Retina (tissue), 1 donor: ENCODE data around the gene OLFM4.
"Not testable (repeated sequence)": the region's sequence is repeated elsewhere in the genome, so short reads cannot be mapped to it uniquely, and the experiment has no call there.

Experiments
- DNase-seq: peaks from one replicate; pipeline ENCODE4 v3.0.0-alpha.2; 2016

OLFM4 gene, protein sequence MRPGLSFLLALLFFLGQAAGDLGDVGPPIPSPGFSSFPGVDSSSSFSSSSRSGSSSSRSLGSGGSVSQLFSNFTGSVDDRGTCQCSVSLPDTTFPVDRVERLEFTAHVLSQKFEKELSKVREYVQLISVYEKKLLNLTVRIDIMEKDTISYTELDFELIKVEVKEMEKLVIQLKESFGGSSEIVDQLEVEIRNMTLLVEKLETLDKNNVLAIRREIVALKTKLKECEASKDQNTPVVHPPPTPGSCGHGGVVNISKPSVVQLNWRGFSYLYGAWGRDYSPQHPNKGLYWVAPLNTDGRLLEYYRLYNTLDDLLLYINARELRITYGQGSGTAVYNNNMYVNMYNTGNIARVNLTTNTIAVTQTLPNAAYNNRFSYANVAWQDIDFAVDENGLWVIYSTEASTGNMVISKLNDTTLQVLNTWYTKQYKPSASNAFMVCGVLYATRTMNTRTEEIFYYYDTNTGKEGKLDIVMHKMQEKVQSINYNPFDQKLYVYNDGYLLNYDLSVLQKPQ

DNA sequence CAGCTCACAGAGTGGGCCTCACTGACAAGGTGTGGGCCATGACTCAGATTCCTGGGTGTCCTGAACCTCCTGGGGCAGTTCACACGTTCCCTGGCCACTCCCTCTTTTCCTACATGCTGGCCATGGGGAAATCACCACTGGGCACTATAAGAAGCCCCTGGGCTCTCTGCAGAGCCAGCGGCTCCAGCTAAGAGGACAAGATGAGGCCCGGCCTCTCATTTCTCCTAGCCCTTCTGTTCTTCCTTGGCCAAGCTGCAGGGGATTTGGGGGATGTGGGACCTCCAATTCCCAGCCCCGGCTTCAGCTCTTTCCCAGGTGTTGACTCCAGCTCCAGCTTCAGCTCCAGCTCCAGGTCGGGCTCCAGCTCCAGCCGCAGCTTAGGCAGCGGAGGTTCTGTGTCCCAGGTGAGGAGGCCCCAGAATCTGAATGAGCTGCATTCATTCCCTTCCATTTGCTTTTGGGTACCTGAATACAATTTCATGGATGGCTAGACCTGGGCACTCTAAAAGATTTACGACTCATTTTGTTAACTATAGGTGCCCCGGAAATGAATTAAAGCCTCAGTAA lies at the start of gene OLFM4:
Gene OLFM4 (plus strand): TSS at position 177 of the 567 bp plus-strand sequence. CDS start 24 bp downstream, at position 201.
- DNase-seq: no peak

- no peak for DNase-seq
Observed at GRCh38 chr13:52978989-52979388, 49.6 kb upstream of the OLFM4 start.

GRCh38 chr13:52980695-52981094 lies 47.9 kb upstream of the OLFM4 start:
- DNase-seq: no peak

DNA sequence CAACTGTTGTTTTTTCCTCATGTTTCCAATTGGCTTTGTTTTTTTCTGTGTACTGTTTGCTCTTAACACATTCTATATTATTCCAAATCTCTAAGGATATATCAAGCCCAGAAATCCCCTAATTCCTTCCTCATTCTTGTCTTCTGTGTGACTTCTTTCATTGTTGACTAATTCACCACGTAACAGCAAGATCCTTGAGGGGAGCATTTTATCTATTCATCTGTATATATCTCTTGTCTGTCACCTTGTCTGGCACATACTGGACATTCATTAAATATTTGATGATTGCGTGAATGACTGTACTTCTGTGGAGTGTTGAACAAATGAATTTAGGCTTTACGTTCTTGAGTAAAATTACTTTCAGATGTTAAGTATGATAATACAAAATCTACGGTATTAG lies 44.8 kb upstream of the OLFM4 start:
- no peak for DNase-seq

DNA sequence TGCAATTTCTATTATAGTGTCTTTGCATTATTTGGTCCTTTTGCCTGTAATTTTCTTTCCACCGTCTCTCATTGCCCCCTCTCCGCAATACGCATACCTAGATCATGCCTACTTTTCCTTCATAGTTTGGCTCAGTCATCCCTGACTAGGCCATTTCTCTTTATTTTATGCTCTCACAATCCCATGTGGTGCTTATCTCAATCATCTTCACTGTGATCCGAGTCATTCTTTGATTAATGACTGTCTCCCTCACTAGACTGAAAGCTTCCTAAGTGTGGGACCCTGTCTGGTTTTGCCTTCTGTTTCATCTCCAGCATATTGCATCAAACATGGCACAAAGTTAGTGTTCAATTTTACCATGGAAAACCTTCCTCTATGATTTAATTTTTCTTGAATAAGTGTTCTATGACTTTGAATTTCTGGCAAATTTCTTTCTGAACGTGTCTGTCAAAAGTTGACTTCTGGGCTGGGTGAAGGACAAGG lies 43.7 kb upstream of the OLFM4 start:
- no peak for DNase-seq

DNA sequence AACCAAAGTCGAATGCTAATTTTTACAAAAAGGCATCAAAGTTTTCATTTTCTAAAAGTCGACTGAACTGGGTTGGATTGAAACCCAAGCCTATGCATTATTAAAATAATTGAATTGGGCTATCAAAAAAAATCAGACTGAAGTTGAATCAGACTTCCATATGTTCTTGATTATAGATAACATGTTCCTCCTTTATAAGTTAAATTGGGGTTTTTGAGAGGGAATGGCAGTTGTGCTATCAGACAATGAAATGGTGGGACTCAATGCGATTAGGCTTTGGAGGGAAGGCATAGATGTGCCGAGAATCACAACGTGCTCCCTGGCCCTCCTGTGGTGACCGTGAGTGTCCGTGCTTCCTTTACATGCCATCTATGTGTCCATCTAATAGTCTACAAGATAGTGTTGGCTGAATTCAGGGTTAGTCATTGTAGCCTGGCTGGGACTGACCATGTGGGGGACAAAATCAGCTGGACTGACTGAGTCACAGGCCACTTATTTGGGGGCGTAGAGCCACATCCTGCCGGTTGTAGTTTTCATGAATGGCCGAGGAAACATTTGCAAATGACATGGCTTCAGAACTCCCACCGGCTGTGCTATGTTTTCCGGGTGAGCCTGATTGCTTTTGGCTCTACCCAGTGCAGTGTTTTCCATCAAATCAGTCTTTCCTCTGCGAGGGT lies 37.1 kb upstream of the OLFM4 start:
- no peak for DNase-seq

- no peak for DNase-seq
Observed at GRCh38 chr13:52992110-52992509, 36.5 kb upstream of the OLFM4 start.

DNA sequence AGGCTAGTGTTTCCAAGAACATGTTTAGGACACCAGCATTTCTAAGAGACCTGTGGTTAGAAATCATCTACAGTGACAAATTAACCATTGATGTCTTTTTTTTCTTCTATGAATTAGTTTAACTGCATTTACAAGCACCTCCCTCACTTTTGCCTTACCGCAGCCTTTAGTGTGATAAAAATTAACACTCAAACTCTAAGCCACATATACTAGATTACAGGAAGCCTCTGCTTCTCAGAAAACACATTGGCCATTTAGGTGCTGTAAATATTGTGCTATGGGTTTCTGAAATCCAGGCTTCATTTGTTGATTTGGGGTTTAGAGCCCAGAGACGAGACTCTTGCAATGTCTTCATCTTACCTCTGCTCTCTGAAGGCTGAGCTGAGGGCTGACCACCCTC lies 34.6 kb upstream of the OLFM4 start:
- no peak for DNase-seq

DNA sequence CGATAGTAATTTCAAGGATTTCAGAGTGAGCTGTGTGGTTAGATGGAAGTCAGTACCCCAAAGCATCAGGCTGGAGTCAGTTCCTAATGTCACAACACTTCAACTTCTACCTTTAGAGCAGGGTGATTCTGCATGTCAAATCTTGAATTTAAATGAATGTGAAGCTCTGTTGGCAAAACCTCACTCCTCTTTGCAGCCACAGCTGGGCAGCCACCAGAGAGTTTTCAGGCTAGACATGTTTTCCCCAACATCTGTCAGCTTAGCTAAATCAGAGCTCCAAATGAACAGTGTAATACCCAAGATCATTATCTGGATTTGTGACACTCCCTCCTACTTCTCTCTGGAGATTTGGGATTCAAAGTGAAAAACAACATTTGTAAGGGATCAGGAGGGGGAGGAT lies 33.7 kb upstream of the OLFM4 start:
- DNase-seq: peak; percentile 48

GRCh38 chr13:52995946-52996345 lies 32.7 kb upstream of the OLFM4 start:
- DNase-seq: no peak

DNA sequence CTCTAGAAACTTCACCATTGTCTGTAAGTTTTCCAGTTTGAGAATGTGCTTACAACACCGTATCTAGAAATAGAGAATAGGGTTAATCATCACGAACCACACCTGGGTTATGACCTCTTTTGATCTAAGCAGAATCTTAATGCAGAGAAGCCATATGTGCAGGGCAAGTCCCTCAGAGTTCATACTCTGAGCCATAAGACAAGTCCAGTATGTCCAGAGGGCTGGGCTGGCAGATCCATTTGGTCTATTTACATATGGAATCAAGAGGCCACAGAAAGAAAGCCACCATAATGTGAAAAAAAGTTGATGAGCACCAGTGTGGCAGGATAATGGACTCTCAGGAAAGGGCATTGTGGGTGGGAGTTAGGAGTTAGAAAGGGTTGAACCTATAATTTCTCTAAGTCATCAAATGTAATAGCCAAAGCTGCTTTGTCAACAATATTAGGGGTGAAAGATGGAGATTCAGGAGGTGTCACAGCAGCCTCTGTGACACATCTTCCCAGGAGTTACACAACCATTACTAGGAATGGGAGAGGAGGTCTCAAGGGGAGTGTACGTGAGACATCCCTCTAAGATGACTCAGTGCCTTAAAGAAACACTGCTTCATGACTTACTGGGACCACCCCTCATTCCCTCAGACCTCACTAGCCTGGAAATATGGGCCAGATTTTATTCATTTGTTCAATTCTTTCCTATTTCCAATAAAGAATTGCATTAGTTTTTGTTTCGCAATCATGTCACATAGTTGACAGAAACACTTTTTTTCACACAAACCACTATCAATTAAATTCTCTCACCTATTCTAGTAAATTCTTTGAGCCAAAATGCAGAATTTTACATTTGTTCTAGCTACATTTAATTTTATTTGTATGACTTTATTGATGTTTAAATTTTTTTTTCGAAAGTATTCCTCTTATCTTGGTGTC lies 30.4 kb upstream of the OLFM4 start:
- no peak for DNase-seq

- DNase-seq: no peak
Observed at GRCh38 chr13:52999093-52999696, 29.4 kb upstream of the OLFM4 start.

- DNase-seq: no peak
Observed at GRCh38 chr13:53001444-53002225, 27.0 kb upstream of the OLFM4 start.

DNA sequence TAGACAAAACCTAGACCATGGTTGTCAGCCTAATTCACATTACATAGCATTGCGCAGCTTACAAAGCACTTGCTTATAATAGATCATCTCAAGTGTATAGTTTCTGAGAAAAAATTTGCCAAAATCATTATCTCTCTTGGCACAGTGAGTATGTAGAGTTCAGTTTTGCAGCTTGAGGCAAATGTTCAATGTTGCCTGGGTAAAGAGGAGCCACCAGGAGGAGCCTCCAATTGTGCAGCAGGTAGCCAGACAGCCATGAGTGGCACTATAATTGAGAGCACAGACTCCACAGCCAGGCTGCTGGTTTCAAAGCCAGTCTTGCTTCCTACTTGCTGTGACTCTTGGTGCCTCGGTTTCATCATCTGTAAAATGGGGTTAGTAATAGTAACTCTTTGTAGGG lies 24.0 kb upstream of the OLFM4 start:
- DNase-seq: no peak

DNA sequence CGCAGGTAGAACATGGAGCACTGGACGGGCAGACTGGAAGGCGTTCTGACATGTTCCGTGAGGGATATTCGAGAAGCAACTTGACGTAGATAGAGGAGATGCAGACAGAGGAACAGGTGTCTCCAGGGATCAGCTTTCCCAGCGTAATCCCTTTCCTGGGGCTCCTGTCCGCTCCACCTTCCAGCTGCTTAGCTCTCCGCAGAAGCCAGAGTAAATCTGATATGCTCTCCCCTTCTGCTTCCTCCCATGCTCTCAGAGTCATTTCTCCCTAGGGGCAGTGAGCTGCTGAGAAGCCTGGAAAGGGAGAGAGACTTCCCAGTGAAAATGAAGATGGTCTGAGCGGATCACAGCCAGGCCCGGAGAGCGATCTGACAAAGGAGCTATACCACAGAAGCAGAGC lies 23.0 kb upstream of the OLFM4 start:
- DNase-seq: peak; percentile 33

DNA sequence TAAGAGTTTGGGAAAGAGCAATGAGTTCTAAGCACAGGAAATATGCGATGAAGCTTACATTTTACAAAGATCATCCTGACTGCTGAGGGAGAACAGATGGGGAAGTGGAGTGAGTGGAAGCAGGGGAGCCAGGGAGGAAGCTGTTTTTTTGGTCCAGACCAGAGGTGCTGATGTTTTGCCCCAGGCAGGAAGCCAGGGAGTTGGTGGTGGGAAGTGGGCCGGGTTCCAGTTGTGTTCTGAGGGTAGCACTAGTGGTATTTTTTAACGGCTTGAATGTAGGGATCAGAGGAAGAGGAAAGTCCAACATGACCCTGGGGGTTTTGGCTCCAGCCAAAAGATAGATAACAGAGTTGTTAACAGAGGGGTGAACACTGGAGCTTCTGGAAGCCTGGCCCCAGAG lies 20.7 kb upstream of the OLFM4 start:
- DNase-seq: no peak

- DNase-seq: no peak
Observed at GRCh38 chr13:53010374-53011105, 18.1 kb upstream of the OLFM4 start.

DNA sequence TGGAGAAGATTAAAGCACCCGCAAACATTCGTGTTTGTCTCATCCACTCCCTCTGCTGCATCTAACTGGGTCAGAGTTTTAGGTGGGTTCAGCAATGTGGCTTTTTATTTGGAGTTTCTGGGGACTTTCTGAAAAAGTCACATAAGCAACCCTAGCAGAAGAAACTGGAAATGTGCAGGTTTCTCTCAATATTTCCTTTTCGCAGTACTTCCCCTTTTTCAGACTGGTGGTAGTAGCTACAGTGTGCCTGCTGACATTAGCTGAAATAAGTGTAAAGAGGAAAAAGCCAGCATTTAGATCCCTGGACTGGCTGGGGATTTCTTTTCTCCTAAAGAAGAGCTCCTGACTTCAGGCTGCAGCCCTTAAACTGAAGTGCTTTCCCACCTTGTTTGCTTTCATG lies 15.9 kb upstream of the OLFM4 start:
- DNase-seq: no peak

- no peak for DNase-seq
Observed at GRCh38 chr13:53013113-53013512, 15.5 kb upstream of the OLFM4 start.

- not testable (repeated sequence) for DNase-seq
Observed at GRCh38 chr13:53014018-53014417, 14.6 kb upstream of the OLFM4 start.
